GM10266 (cell line): ENCODE results near the gene OR8A1.
"Not testable (repeated sequence)": the region's sequence is repeated elsewhere in the genome, so short reads cannot be mapped to it uniquely, and the experiment has no call there.

Experiments
- DNase-seq: peaks from one replicate; pipeline ENCODE4 v3.0.0; 2012; ENCODE audit errors: extremely low spot score
- CTCF ChIP-seq: IDR thresholded peaks from 2 replicates; pipeline ENCODE4 v1.5.1; 2012; ENCODE audit warnings: mild to moderate bottlenecking, low read depth; ENCODE audit not compliant: control insufficient read depth, insufficient read depth; ENCODE audit errors: missing control alignments

OR8A1 gene

GRCh38 chr11:124591430-124591829, 21.6 kb downstream of the OR8A1 start:
- no peak for TF ChIP-seq CTCF
- DNase-seq = no peak

- no peak for TF ChIP-seq CTCF
- no peak for DNase-seq
Observed at GRCh38 chr11:124592627-124593026, 22.8 kb downstream of the OR8A1 start.

GRCh38 chr11:124595302-124595701, 25.5 kb downstream of the OR8A1 start:
- no peak for DNase-seq
- TF ChIP-seq CTCF = no peak

GRCh38 chr11:124597626-124598025, 27.8 kb downstream of the OR8A1 start:
- TF ChIP-seq CTCF = no peak
- DNase-seq = no peak

- DNase-seq = no peak
- no peak for TF ChIP-seq CTCF
Observed at GRCh38 chr11:124600621-124601320, 31.0 kb downstream of the OR8A1 start.

- no peak for TF ChIP-seq CTCF
- DNase-seq = no peak
Observed at GRCh38 chr11:124602193-124602592, 32.4 kb downstream of the OR8A1 start.

GRCh38 chr11:124602723-124603122, 32.9 kb downstream of the OR8A1 start:
- not testable (repeated sequence) for DNase-seq

GRCh38 chr11:124605719-124606118, 35.9 kb downstream of the OR8A1 start:
- no peak for DNase-seq
- no peak for TF ChIP-seq CTCF
